ENCODE measurements around the gene MCAM.

Gene MCAM

GRCh38 chr11:119347242-119347641, 30.3 kb upstream of the MCAM start:
- Histone ChIP-seq H3K36me3 (replicated peaks; ENCODE audit: insufficient read depth, low read length) (no peaks in the 10 kb centered on the region), H3K9me3 (replicated peaks; ENCODE audit: insufficient read depth, low read length) (no peaks in the 10 kb centered on the region), H3K79me2 (ENCODE audit: low read length) (no peaks in the 10 kb centered on the region), H3K9ac (ENCODE audit: low read length) (no peak overlapping the region), H3K27me3 (replicated peaks; ENCODE audit: insufficient read depth, low read length) (peaks cover 87% of the 10 kb centered on the region), H3K27ac (ENCODE audit: low read length) (no peak overlapping the region), H3K9me2 (replicated peaks; ENCODE audit: insufficient read depth, low read length) (no peaks in the 10 kb centered on the region), H3F3A (ENCODE audit: insufficient read depth, low read length) (no peaks in the 10 kb centered on the region), H3K4me2 (ENCODE audit: low read depth, low read length) (no peak overlapping the region), H3K4me3 (ENCODE audit: low read length) (no peak overlapping the region), H2AFZ (ENCODE audit: low read length) (no peak overlapping the region), H3K4me1 (ENCODE audit: low read length) (no peaks in the 10 kb centered on the region), H4K20me1 (ENCODE audit: insufficient read depth, low read length) (no peaks in the 10 kb centered on the region)
- TF ChIP-seq EZH2 (optimal IDR thresholded peaks at IDR 0.05; ENCODE audit: low read depth, low read length) = no peak
- no peak for DNase-seq

DNA sequence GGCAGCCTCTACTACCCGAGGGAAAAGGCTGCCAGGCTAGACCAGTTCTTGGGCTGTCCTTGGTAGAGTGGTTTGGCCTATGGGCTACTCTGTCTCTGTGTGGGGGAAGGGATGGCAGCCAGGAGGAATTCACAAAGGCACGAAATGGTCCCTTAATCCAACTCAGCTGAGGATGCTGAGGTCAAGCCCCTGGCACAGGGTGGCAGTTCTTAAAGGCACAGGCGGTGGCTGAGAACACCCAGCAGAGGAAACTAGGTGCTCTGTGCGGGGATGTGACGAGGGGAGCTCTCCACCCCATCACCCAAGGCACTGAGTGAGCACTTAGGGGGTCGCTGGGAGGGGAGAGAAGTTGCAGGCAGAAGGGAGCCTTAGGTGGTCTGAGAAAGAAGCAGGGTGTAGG, 29.7 kb upstream of the MCAM start, which contains the start of gene MFRP:
MFRP (minus strand) TSS at position 101 of the 400 bp plus-strand sequence. CDS start 192 bp downstream, outside the sequence.
- Histone ChIP-seq H3K27ac (ENCODE audit: low read length) (no peak within 1 kb of the TSS), H3K4me1 (ENCODE audit: low read length) (0 out of 2 replicates have a peak, but pooled peaks cover under 1% of the 10 kb centered on the region), H3K9me3 (replicated peaks; ENCODE audit: insufficient read depth, low read length) (no peaks in the 10 kb centered on the region)

GRCh38 chr11:119345685-119346084, 28.8 kb upstream of the MCAM start:
- H3K9me3 ChIP-seq (replicated peaks; ENCODE audit: insufficient read depth, low read length) = no peaks in the 10 kb centered on the region
- H3K9me2 ChIP-seq (replicated peaks; ENCODE audit: insufficient read depth, low read length) = no peaks in the 10 kb centered on the region
- 0 out of 2 replicates have a peak, but pooled peaks cover 5% of the 10 kb centered on the region for H3K4me1 ChIP-seq (ENCODE audit: low read length)
- no peak for TF ChIP-seq EZH2 (optimal IDR thresholded peaks at IDR 0.05; ENCODE audit: low read depth, low read length)
- TF ChIP-seq EZH2phosphoT487 (IDR thresholded peaks at IDR 0.05; ENCODE audit: low read length) = no peak
- no peak for TF ChIP-seq CTCF (IDR thresholded peaks at IDR 0.05; ENCODE audit: low read length)
- H3K27ac ChIP-seq (ENCODE audit: low read length) = no peak overlapping the region
- H3K27me3 ChIP-seq (replicated peaks; ENCODE audit: insufficient read depth, low read length) = peaks cover 89% of the 10 kb centered on the region
- H3K4me2 ChIP-seq (ENCODE audit: low read depth, low read length) = no peak overlapping the region
- no peak overlapping the region for H2AFZ ChIP-seq (ENCODE audit: low read length)
- H3F3A ChIP-seq (ENCODE audit: insufficient read depth, low read length) = no peaks in the 10 kb centered on the region
- DNase-seq = no peak
- H3K4me3 ChIP-seq (ENCODE audit: low read length) = no peak overlapping the region
- H3K36me3 ChIP-seq (replicated peaks; ENCODE audit: insufficient read depth, low read length) = no peaks in the 10 kb centered on the region
- no peaks in the 10 kb centered on the region for H3K79me2 ChIP-seq (ENCODE audit: low read length)
- H3K9ac ChIP-seq (ENCODE audit: low read length) = no peak overlapping the region
- no peaks in the 10 kb centered on the region for H4K20me1 ChIP-seq (ENCODE audit: insufficient read depth, low read length)

More for the DNA sequence above, 29.7 kb upstream of the MCAM start, which contains the start of gene MFRP:
- Histone ChIP-seq H2AFZ (ENCODE audit: low read length) (no peak within 1 kb of the TSS), H3K27me3 (replicated peaks; ENCODE audit: insufficient read depth, low read length) (peaks cover 86% of the 10 kb centered on the region), H3K9me2 (replicated peaks; ENCODE audit: insufficient read depth, low read length) (no peaks in the 10 kb centered on the region), H3K79me2 (ENCODE audit: low read length) (no peaks in the 10 kb centered on the region), H3F3A (ENCODE audit: insufficient read depth, low read length) (no peaks in the 10 kb centered on the region), H3K36me3 (replicated peaks; ENCODE audit: insufficient read depth, low read length) (no peaks in the 10 kb centered on the region), H3K9ac (ENCODE audit: low read length) (no peak within 1 kb of the TSS), H3K4me2 (ENCODE audit: low read depth, low read length) (no peak within 1 kb of the TSS), H4K20me1 (ENCODE audit: insufficient read depth, low read length) (no peaks in the 10 kb centered on the region), H3K4me3 (ENCODE audit: low read length) (no peak within 1 kb of the TSS)
- TF ChIP-seq EZH2 (optimal IDR thresholded peaks at IDR 0.05; ENCODE audit: low read depth, low read length) (no peak), EZH2phosphoT487 (IDR thresholded peaks at IDR 0.05; ENCODE audit: low read length) (no peak), CTCF (IDR thresholded peaks at IDR 0.05; ENCODE audit: low read length) (no peak)
- no peak for DNase-seq

DNA sequence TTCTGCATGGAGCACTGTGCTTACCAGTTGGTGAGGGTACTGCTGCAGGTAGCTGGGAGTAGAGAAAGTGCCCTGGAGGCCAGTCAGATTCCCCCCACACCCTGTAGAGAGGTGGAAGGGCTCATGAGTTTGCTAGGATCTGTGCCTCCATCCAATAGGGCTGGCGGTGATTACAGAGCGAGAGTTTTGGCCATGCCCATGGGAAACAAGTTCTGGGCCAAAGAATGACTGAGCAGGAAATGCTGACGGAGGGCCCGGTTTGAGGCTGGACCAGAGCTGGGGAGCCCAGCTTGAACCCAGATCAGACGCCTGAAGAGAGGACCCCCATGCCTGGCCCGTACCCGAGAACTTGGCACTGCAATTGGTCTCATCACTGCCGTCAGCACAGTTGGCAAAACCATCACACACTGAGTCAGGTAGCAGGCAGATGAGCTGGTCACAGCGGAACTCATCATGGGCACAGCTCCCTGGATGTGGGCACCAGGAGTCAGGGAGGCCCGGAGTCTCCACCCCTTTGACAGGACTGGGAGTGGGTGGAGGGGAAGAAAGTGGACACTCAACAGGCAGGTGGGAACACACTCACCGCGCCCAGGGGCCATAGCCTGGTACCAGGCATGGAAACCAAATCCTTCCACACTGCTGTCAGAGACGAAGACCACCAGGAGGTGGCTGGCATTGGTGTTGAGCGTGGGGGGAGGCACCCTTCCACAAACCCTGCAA, 27.5 kb upstream of the MCAM start:
- no peaks in the 10 kb centered on the region for H3F3A ChIP-seq (ENCODE audit: insufficient read depth, low read length)
- H4K20me1 ChIP-seq (ENCODE audit: insufficient read depth, low read length) = no peaks in the 10 kb centered on the region
- no peak for DNase-seq
- no peak overlapping the region for H3K4me2 ChIP-seq (ENCODE audit: low read depth, low read length)
- no peak overlapping the region for H2AFZ ChIP-seq (ENCODE audit: low read length)
- H3K79me2 ChIP-seq (ENCODE audit: low read length) = no peaks in the 10 kb centered on the region
- no peak overlapping the region for H3K27ac ChIP-seq (ENCODE audit: low read length)
- H3K9me2 ChIP-seq (replicated peaks; ENCODE audit: insufficient read depth, low read length) = no peaks in the 10 kb centered on the region
- TF ChIP-seq EZH2 (optimal IDR thresholded peaks at IDR 0.05; ENCODE audit: low read depth, low read length) = no peak
- no peak for TF ChIP-seq EZH2phosphoT487 (IDR thresholded peaks at IDR 0.05; ENCODE audit: low read length)
- no peak for TF ChIP-seq CTCF (IDR thresholded peaks at IDR 0.05; ENCODE audit: low read length)
- 0 out of 2 replicates have a peak, but pooled peaks cover 5% of the 10 kb centered on the region for H3K4me1 ChIP-seq (ENCODE audit: low read length)
- peaks cover 86% of the 10 kb centered on the region for H3K27me3 ChIP-seq (replicated peaks; ENCODE audit: insufficient read depth, low read length)
- no peaks in the 10 kb centered on the region for H3K9me3 ChIP-seq (replicated peaks; ENCODE audit: insufficient read depth, low read length)
- H3K9ac ChIP-seq (ENCODE audit: low read length) = no peak overlapping the region
- no peaks in the 10 kb centered on the region for H3K36me3 ChIP-seq (replicated peaks; ENCODE audit: insufficient read depth, low read length)
- no peak overlapping the region for H3K4me3 ChIP-seq (ENCODE audit: low read length)

Measured in MM.1S (cell line).